Measurements from ENCODE around the gene BLVRB. TPM values are rescaled to one million over a fixed set of nuclear protein-coding genes. Genes with fewer than 3 reads are reported as not detected.
A peak's percentile ranks its signal among the peaks of the same experiment; 100 is the strongest.

Gene BLVRB
- total and polyA plus RNA-seq, 9 of the 15 experiments (the other 6 are each of a cell fraction or from before 2014, with no cell fraction given): 81.1 to 749 (median 331) TPM

DNA sequence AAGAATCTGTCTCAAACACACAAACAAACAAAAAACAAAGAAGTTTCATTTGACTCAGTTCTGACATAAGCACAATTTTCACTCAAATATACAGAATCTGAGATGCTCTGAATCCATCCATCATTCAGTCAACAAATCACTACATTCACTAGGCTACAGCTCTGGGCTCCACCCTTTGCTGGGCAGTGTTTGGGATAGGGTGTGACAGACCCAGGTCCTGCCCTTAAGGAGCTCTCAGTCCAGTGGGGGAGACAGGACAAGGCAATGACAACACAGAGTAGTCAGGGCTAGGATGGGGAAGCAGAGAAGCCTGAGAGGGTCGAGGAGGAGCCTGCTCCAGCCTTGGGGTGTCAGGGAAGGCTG, 46.5 kb upstream of the BLVRB start:
- Histone ChIP-seq H4K20me1 (replicated peaks; ENCODE audit: control insufficient read depth, insufficient read depth, low read length) (no peaks in the 10 kb centered on the region), H3K79me2 (ENCODE audit: control insufficient read depth, insufficient read depth, low read length) (no peaks in the 10 kb centered on the region), H3K9me3 (replicated peaks; ENCODE audit: control insufficient read depth, insufficient read depth, low read depth, low read length) (no peaks in the 10 kb centered on the region), H3K4me3 (no peak overlapping the region), H3K9ac (ENCODE audit: insufficient read depth in 1 of 2, low read depth in 2 of 2, low read length in 2 of 2) (no peak overlapping the region), H3K9me1 (ENCODE audit: control insufficient read depth, insufficient read depth, low read length) (no peaks in the 10 kb centered on the region), H3K27ac (ENCODE audit: extremely low read depth, low read depth, low read length) (no peak overlapping the region), H2AFZ (ENCODE audit: low read depth, low read length) (no peak overlapping the region), H3K4me1 (replicated peaks in 1 of 2; ENCODE audit: control insufficient read depth in 2 of 2, insufficient read depth in 2 of 2, low read length in 2 of 2) (peaks cover 6 to 10% of the 10 kb centered on the region in 2 experiments; a peak in 3 of 5 replicates), H3K27me3 (ENCODE audit: control insufficient read depth in 2 of 2, insufficient read depth in 2 of 2, low read length in 2 of 2) (no peaks in the 10 kb centered on the region), H3K36me3 (ENCODE audit: control insufficient read depth, insufficient read depth, low read length) (no peaks in the 10 kb centered on the region), H3K4me2 (ENCODE audit: insufficient read depth, low read length) (no peak overlapping the region)
- 25% methylated on average over 1 of the region's 1 CpG for WGBS (ENCODE audit: insufficient coverage, low coverage, missing lambda C conversion rate)
- in situ Hi-C loops (cut with MboI): no loop called here
- BruUV-seq (replicated peaks): no TSS peak
- TF ChIP-seq, protein P1, sequence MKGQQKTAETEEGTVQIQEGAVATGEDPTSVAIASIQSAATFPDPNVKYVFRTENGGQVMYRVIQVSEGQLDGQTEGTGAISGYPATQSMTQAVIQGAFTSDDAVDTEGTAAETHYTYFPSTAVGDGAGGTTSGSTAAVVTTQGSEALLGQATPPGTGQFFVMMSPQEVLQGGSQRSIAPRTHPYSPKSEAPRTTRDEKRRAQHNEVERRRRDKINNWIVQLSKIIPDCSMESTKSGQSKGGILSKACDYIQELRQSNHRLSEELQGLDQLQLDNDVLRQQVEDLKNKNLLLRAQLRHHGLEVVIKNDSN (CRISPR knock-in tag; IDR thresholded peaks at IDR 0.05): 0 out of 2 replicates have a peak, but pooled peaks have one; percentile 12
- no peak for TF ChIP-seq DDX20 (tag; IDR thresholded peaks at IDR 0.05; ENCODE audit: low read depth)
- ChIA-PET POLR2A (interaction anchor here (0.6 kb wide), 1 partner anchor 69 kb away, joined by 3 read pairs; no protein-coding TSS in a partner anchor), CTCF (ENCODE audit: low intra/inter-chr PET ratio) (no interaction called here)
- DNase-seq (ENCODE audit: extremely low read depth in 1 of 4, low spot score in 3 of 4): no peak
- intact Hi-C loops (cut with micrococcal nuclease): no loop called here
- no peak for ATAC-seq
- FAIRE-seq: no peak

DNA sequence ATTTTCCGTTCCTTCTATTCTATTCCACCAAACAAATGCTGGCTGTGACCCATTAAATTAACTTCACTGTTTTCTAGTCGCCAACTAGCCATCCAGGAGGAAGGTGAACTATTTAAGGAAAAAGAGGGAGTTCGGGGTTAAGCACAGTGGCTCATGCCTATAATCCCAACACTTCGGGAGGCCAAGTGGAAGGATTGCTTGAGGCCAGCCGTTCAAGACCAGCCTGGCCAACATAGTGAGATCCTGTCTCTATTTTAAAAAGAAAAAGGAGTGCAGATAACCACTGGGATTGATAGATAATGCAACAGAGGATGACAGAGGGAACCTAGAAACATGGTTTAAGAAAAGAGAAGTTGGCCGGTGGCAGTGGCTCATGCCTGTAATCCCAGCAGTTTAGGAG, 45.9 kb upstream of the BLVRB start:
- intact Hi-C loops (cut with micrococcal nuclease): no loop called here
- Histone ChIP-seq H3K36me3 (ENCODE audit: control insufficient read depth, insufficient read depth, low read length) (no peaks in the 10 kb centered on the region), H3K9me1 (ENCODE audit: control insufficient read depth, insufficient read depth, low read length) (no peaks in the 10 kb centered on the region), H3K9me3 (replicated peaks; ENCODE audit: control insufficient read depth, insufficient read depth, low read depth, low read length) (no peaks in the 10 kb centered on the region), H3K4me2 (ENCODE audit: insufficient read depth, low read length) (no peak overlapping the region), H3K4me3 (no peak overlapping the region), H3K27ac (ENCODE audit: extremely low read depth, low read depth, low read length) (no peak overlapping the region), H4K20me1 (replicated peaks; ENCODE audit: control insufficient read depth, insufficient read depth, low read length) (no peaks in the 10 kb centered on the region), H2AFZ (ENCODE audit: low read depth, low read length) (no peak overlapping the region), H3K79me2 (ENCODE audit: control insufficient read depth, insufficient read depth, low read length) (no peaks in the 10 kb centered on the region), H3K4me1 (replicated peaks in 1 of 2; ENCODE audit: control insufficient read depth in 2 of 2, insufficient read depth in 2 of 2, low read length in 2 of 2) (peaks cover 6 to 10% of the 10 kb centered on the region in 2 experiments; a peak in 3 of 5 replicates), H3K9ac (ENCODE audit: insufficient read depth in 1 of 2, low read depth in 2 of 2, low read length in 2 of 2) (no peak overlapping the region), H3K27me3 (ENCODE audit: control insufficient read depth in 2 of 2, insufficient read depth in 2 of 2, low read length in 2 of 2) (no peaks in the 10 kb centered on the region)
- DNase-seq (ENCODE audit: extremely low read depth in 1 of 4, low spot score in 3 of 4): no peak
- no TSS peak for BruUV-seq (replicated peaks)
- WGBS (ENCODE audit: insufficient coverage, low coverage, missing lambda C conversion rate): 30% methylated on average over 6 of the region's 6 CpGs
- TF ChIP-seq ATF7 (IDR thresholded peaks at IDR 0.05) (no peak), PYGO2 (tag; IDR thresholded peaks at IDR 0.05) (no peak), ZNF717 (CRISPR knock-in tag; IDR thresholded peaks at IDR 0.05) (no peak), ZNF431 (CRISPR knock-in tag; IDR thresholded peaks at IDR 0.05) (no peak), ZNF121 (CRISPR knock-in tag; conservative IDR thresholded peaks at IDR 0.05) (peak; percentile 87)
- TF ChIP-seq, protein P2, sequence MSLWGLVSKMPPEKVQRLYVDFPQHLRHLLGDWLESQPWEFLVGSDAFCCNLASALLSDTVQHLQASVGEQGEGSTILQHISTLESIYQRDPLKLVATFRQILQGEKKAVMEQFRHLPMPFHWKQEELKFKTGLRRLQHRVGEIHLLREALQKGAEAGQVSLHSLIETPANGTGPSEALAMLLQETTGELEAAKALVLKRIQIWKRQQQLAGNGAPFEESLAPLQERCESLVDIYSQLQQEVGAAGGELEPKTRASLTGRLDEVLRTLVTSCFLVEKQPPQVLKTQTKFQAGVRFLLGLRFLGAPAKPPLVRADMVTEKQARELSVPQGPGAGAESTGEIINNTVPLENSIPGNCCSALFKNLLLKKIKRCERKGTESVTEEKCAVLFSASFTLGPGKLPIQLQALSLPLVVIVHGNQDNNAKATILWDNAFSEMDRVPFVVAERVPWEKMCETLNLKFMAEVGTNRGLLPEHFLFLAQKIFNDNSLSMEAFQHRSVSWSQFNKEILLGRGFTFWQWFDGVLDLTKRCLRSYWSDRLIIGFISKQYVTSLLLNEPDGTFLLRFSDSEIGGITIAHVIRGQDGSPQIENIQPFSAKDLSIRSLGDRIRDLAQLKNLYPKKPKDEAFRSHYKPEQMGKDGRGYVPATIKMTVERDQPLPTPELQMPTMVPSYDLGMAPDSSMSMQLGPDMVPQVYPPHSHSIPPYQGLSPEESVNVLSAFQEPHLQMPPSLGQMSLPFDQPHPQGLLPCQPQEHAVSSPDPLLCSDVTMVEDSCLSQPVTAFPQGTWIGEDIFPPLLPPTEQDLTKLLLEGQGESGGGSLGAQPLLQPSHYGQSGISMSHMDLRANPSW (CRISPR knock-in tag; IDR thresholded peaks at IDR 0.05): no peak
- POLR2A ChIA-PET: no interaction called here
- CTCF ChIA-PET (ENCODE audit: low intra/inter-chr PET ratio): no interaction called here
- no peak for FAIRE-seq
- in situ Hi-C loops (cut with MboI): no loop called here
- ATAC-seq: no peak

Data from K562 (cell line).